Natural killer cell (primary cell): Measurements from ENCODE around the gene MLNR. TPM values are rescaled to one million over a fixed set of nuclear protein-coding genes. Genes with fewer than 3 reads are reported as not detected.

Source experiments
- ATAC-seq, 3 donors: fragments of 150-1000 bp in 2 of 3; fragments of 200-7000 bp in 1 of 3; cut with Tn5 transposase; 1 replicate in 1 of 3; 2 replicates in 2 of 3; pipeline ENCODE4 v1.10.0; 2021; ENCODE audit warnings: mild to moderate bottlenecking in 2 of 3, moderate library complexity in 2 of 3
- DNase-seq, 2 donors: peaks; one replicate each; pipeline versions ENCODE4 v3.0.0 to v3.0.0-alpha.2; 2013 to 2021; ENCODE audit warnings: mixed read lengths in 1 of 2
- H3K27ac ChIP-seq: one replicate; pipeline ENCODE4 v1.5.1; 2013; ENCODE audit warnings: mild to moderate bottlenecking, low read length
- H3K27me3 ChIP-seq: one replicate; pipeline ENCODE4 v1.6.1; 2013; ENCODE audit warnings: low read length; ENCODE audit not compliant: control insufficient read depth, insufficient read depth
- H3K36me3 ChIP-seq: one replicate; pipeline ENCODE4 v1.6.1; 2013; ENCODE audit warnings: low read length; ENCODE audit not compliant: control insufficient read depth, insufficient read depth
- H3K4me1 ChIP-seq: one replicate; pipeline ENCODE4 v1.6.1; 2013; ENCODE audit warnings: low read length; ENCODE audit not compliant: control insufficient read depth, insufficient read depth
- H3K4me3 ChIP-seq: one replicate; pipeline ENCODE4 v1.5.1; 2013; ENCODE audit warnings: low read length
- H3K9me3 ChIP-seq: one replicate; pipeline ENCODE4 v1.6.1; 2013; ENCODE audit warnings: low read length; ENCODE audit not compliant: control insufficient read depth, insufficient read depth
- H3K27ac Mint-ChIP-seq, 2 donors: one replicate each; pipeline ENCODE4 v1.8.0; 2022; ENCODE audit warnings: mild to moderate bottlenecking in 2 of 2, mixed read lengths in 2 of 2, moderate library complexity in 1 of 2
- H3K27me3 Mint-ChIP-seq, 2 donors: one replicate each; pipeline ENCODE4 v1.8.0; 2022; ENCODE audit warnings: low read depth in 2 of 2, mixed read lengths in 2 of 2
- H3K36me3 Mint-ChIP-seq: one replicate; pipeline ENCODE4 v1.8.0; 2022; ENCODE audit warnings: mixed read lengths
- H3K4me1 Mint-ChIP-seq, 2 donors: one replicate each; pipeline ENCODE4 v1.8.0; 2022; ENCODE audit warnings: mixed read lengths in 2 of 2
- H3K4me3 Mint-ChIP-seq: one replicate; pipeline ENCODE4 v1.8.0; 2022; ENCODE audit warnings: mild to moderate bottlenecking, moderate library complexity, mixed read lengths
- H3K9me3 Mint-ChIP-seq, 2 donors: one replicate each; pipeline ENCODE4 v1.8.0; 2022; ENCODE audit warnings: mixed read lengths in 2 of 2
- CTCF ChIP-seq: fragments of 200-600 bp; IDR thresholded peaks from one replicate; pipeline ENCODE4 v1.8.0; 2022; ENCODE audit warnings: antibody characterized with exemption
- WGBS: methylation state at CpG from one replicate; pipeline ENCODE4 v1.1.7; 2013; ENCODE audit warnings: missing lambda C conversion rate; ENCODE audit not compliant: insufficient coverage; 5-methylcytosine and 5-hydroxymethylcytosine counted together
- intact Hi-C: fragments of 100-400 bp; cut with micrococcal nuclease; formaldehyde crosslinking; loops from one replicate; pipeline ENCODE4 v1.14.2; 2022
- total RNA-seq, 4 donors: library from RNA; stranded (reverse); fragments of 120-200 nt in 1 of 4; gene quantifications; one replicate each; pipeline versions ENCODE4 v1.2.3 to v1.2.4, GENCODE V29; 2013 to 2022

MLNR gene
- total RNA-seq, 3 donors from 2014 or later (not counting 1 experiment from before 2014, with no cell fraction given), result not detected

- Mint-ChIP-seq H3K27me3 (no peaks in the 10 kb centered on the region), H3K27ac (no peak overlapping the region), H3K4me1 (peaks cover 32 to 46% of the 10 kb centered on the region in 2 donors), H3K9me3 (no peaks in the 10 kb centered on the region), H3K36me3 (no peaks in the 10 kb centered on the region), H3K4me3 (no peak overlapping the region)
- WGBS, result 71% methylated on average over 3 of the region's 5 CpGs
- Histone ChIP-seq H3K4me1 (peaks cover 13% of the 10 kb centered on the region), H3K9me3 (no peaks in the 10 kb centered on the region), H3K27ac (no peak overlapping the region), H3K36me3 (peaks cover 16% of the 10 kb centered on the region), H3K27me3 (no peaks in the 10 kb centered on the region), H3K4me3 (no peak overlapping the region)
- ATAC-seq, result no peak
- DNase-seq, result no peak
- intact Hi-C loops, result no loop called here
- no peak for TF ChIP-seq CTCF
Observed at GRCh38 chr13:49251326-49251725, 31.2 kb downstream of the MLNR start.

GRCh38 chr13:49253310-49253709 is 33.2 kb downstream of the MLNR start:
- H3K4me1 ChIP-seq, result peaks cover 10% of the 10 kb centered on the region
- no peaks in the 10 kb centered on the region for H3K27me3 ChIP-seq
- H3K27ac ChIP-seq, result no peak overlapping the region
- H3K9me3 Mint-ChIP-seq, result no peaks in the 10 kb centered on the region
- H3K4me3 Mint-ChIP-seq, result no peak overlapping the region
- no peaks in the 10 kb centered on the region for H3K9me3 ChIP-seq
- no peak overlapping the region for H3K4me3 ChIP-seq
- H3K4me1 Mint-ChIP-seq, result peaks cover 22 to 38% of the 10 kb centered on the region in 2 donors
- no peak for TF ChIP-seq CTCF
- intact Hi-C loops, result no loop called here
- no peak for DNase-seq
- H3K36me3 Mint-ChIP-seq, result no peaks in the 10 kb centered on the region
- H3K36me3 ChIP-seq, result peaks cover 21% of the 10 kb centered on the region
- H3K27ac Mint-ChIP-seq, result no peak overlapping the region
- 100% methylated on average over 1 of the region's 1 CpG for WGBS
- ATAC-seq, result no peak
- no peaks in the 10 kb centered on the region for H3K27me3 Mint-ChIP-seq

GRCh38 chr13:49254007-49254406 is 33.9 kb downstream of the MLNR start:
- no peaks in the 10 kb centered on the region for H3K9me3 Mint-ChIP-seq
- no peak overlapping the region for H3K4me3 Mint-ChIP-seq
- no peak for DNase-seq
- intact Hi-C loops, result no loop called here
- peaks cover 4% of the 10 kb centered on the region for H3K4me1 ChIP-seq
- no peaks in the 10 kb centered on the region for H3K36me3 Mint-ChIP-seq
- H3K4me3 ChIP-seq, result no peak overlapping the region
- no peaks in the 10 kb centered on the region for H3K9me3 ChIP-seq
- no peaks in the 10 kb centered on the region for H3K27me3 ChIP-seq
- H3K27me3 Mint-ChIP-seq, result no peaks in the 10 kb centered on the region
- no peak for TF ChIP-seq CTCF
- no peak overlapping the region for H3K27ac ChIP-seq
- 6% methylated on average over 1 of the region's 1 CpG for WGBS
- peak overlapping the region in 1 of 2 donors; percentile 5 for H3K27ac Mint-ChIP-seq
- H3K36me3 ChIP-seq, result peaks cover 21% of the 10 kb centered on the region
- no peak for ATAC-seq
- peaks cover 15 to 35% of the 10 kb centered on the region in 2 donors for H3K4me1 Mint-ChIP-seq

- ATAC-seq (no peak), DNase-seq (no peak)
- Histone ChIP-seq H3K4me1 (peaks cover 4% of the 10 kb centered on the region), H3K4me3 (no peak overlapping the region), H3K9me3 (no peaks in the 10 kb centered on the region), H3K27me3 (no peaks in the 10 kb centered on the region), H3K36me3 (peaks cover 40% of the 10 kb centered on the region), H3K27ac (no peak overlapping the region)
- WGBS, result 89% methylated on average over 2 of the region's 2 CpGs
- Mint-ChIP-seq H3K27ac (peak overlapping the region; percentile 82 to 91), H3K4me3 (peak overlapping the region; percentile 87), H3K4me1 (peaks cover 11 to 27% of the 10 kb centered on the region in 2 donors), H3K27me3 (no peaks in the 10 kb centered on the region), H3K36me3 (peaks cover 7% of the 10 kb centered on the region), H3K9me3 (no peaks in the 10 kb centered on the region)
- intact Hi-C loops, result no loop called here
- TF ChIP-seq CTCF, result no peak
Observed at GRCh38 chr13:49256841-49257240, 36.7 kb downstream of the MLNR start.
